ENCODE data around the gene CDK3. TPM values are rescaled to one million over a fixed set of nuclear protein-coding genes. Genes with fewer than 3 reads are reported as not detected.

CDK3 gene
- total and polyA plus RNA-seq, 2 of the 4 experiments (the other 2 are of a cell fraction), result 0.72 to 8.8 TPM

DNA sequence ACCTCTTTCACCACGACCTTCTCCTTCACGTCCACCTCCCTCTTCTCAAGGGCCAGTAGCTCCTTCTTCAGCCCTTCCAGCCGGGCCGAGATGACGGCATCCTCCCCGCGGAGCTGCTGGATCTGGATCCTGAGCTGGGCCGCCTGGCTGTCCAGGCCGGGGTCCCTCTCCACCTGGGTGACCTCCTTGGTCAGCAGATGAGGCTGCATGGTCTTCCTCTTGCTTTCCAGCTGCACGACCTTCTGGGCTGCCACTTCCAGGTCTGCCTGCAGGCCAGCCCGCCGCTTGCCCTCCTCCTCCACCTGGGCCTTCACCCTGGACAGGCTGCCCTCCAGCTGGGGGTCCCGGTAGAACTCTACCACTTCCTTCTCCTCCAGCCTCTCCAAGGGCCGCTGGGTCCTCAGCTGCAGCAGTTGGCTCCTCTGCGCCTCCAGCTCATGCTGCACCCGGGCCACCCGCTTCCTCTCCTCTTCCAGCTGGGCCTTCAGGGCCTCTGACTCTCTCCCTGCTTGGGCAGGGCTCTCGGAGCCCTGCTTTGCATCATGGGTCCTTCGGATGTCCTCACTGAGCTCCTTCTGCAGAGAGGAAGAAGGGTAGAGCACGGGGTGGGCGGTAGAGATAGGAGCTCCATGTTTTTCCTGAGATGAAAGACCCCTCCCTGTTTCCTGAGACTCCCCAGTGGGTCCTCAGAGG, 9.5 kb downstream of the CDK3 start (continued):
- TF ChIP-seq NFE2L2 (IDR thresholded peaks at IDR 0.05; ENCODE audit: low read depth, low read length), result no peak

- 13% methylated on average over 1 of the region's 5 CpGs; no CpG with 5 or more reads in 1 of the 2 experiments for WGBS, 2 experiments (ENCODE audit: extremely low coverage in 2 of 2, insufficient read length in 1 of 2)
- in situ Hi-C loops (cut with MboI; ENCODE audit: low sequenced_read_pairs), result loop anchor here (10.0 kb wide), 1 partner anchor 283 kb away; no protein-coding TSS in a partner anchor
- no peak for ATAC-seq (ENCODE audit: low read depth)
Measured at GRCh38 chr17:76011951-76012350, 11.3 kb downstream of the CDK3 start.

More at GRCh38 chr17:76011951-76012350, 11.3 kb downstream of the CDK3 start:
- no TSS peak for BruUV-seq (replicated peaks)
- H2BK20ac ChIP-seq (ENCODE audit: low read depth, low read length), result no peak overlapping the region
- no peak overlapping the region for H3K4ac ChIP-seq (ENCODE audit: low read depth, low read length)
- no peak overlapping the region for H2BK120ac ChIP-seq (ENCODE audit: low read depth, low read length)
- H3K9me3 ChIP-seq (ENCODE audit: control insufficient read depth, insufficient read depth, low read length), result no peaks in the 10 kb centered on the region
- H3K14ac ChIP-seq (replicated peaks; ENCODE audit: low read depth, low read length), result no peak overlapping the region
- no peak for TF ChIP-seq BHLHE40 (IDR thresholded peaks at IDR 0.05; ENCODE audit: low read depth, low read length)
- TF ChIP-seq CEBPB (IDR thresholded peaks at IDR 0.05; ENCODE audit: low read depth, low read length), result no peak
- ChIA-PET CTCF (interaction anchor here (1.5 kb wide), 1 partner anchor 287 kb away, joined by 4 read pairs; no protein-coding TSS in a partner anchor), POLR2A (ENCODE audit: unreplicated experiment) (no interaction called here)
- no peak overlapping the region for H3K27ac ChIP-seq (ENCODE audit: insufficient read depth, low read length)
- H3K56ac ChIP-seq (ENCODE audit: extremely low read depth, insufficient read depth, low read length), result no peak overlapping the region
- no peak for DNase-seq
- no peak overlapping the region for H4K8ac ChIP-seq (ENCODE audit: low read depth in 2 of 2, low read length in 2 of 2)
- H3K9ac ChIP-seq (ENCODE audit: low read depth, low read length), result no peak overlapping the region
- no peak overlapping the region for H2AK5ac ChIP-seq (ENCODE audit: low read depth, low read length)
- peaks cover 7% of the 10 kb centered on the region for H3K4me1 ChIP-seq (ENCODE audit: control insufficient read depth, insufficient read depth, low read length)
- H3K23ac ChIP-seq (ENCODE audit: low read depth, low read length), result no peak overlapping the region
- no peak overlapping the region for H3K4me2 ChIP-seq (ENCODE audit: low read depth, low read length)
- H3K27me3 ChIP-seq (ENCODE audit: control insufficient read depth, insufficient read depth, low read length), result peaks cover 9% of the 10 kb centered on the region; the same call in 1 of the 2 replicates
- no peak overlapping the region for H2BK5ac ChIP-seq (ENCODE audit: low read depth, low read length, poor library complexity, severe bottlenecking)
- H3K9me1 ChIP-seq (ENCODE audit: insufficient read depth, low read length), result no peaks in the 10 kb centered on the region
- no peak overlapping the region for H2AFZ ChIP-seq (replicated peaks; ENCODE audit: low read length, poor library complexity)
- dilution Hi-C loops (cut with HindIII; ENCODE audit: low sequenced_read_pairs, unreplicated experiment), result no loop called here
- intact Hi-C loops (cut with micrococcal nuclease), result no loop called here
- no peak overlapping the region for H4K91ac ChIP-seq (ENCODE audit: insufficient read depth, low read depth, low read length)
- no peaks in the 10 kb centered on the region for H4K20me1 ChIP-seq (ENCODE audit: insufficient read depth, low read length)
- no peak overlapping the region for H2BK15ac ChIP-seq (ENCODE audit: low read depth, low read length)
- H3K36me3 ChIP-seq (ENCODE audit: control insufficient read depth, insufficient read depth, low read length), result no peaks in the 10 kb centered on the region
- no peak overlapping the region for H3K4me3 ChIP-seq (ENCODE audit: insufficient read depth, low read depth, low read length)
- no peak overlapping the region for H4K5ac ChIP-seq (ENCODE audit: low read depth, low read length)
- no peak overlapping the region for H3K18ac ChIP-seq (ENCODE audit: low read depth, low read length)
- H2AK9ac ChIP-seq (replicated peaks; ENCODE audit: low read depth, low read length, poor library complexity), result no peak overlapping the region
- H3K79me1 ChIP-seq (ENCODE audit: low read depth in 1 of 2, low read length in 2 of 2), result no peaks in the 10 kb centered on the region

Measured in IMR-90 (cell line).